Measurements from ENCODE around the gene GOLGB1. TPM values are rescaled to one million over a fixed set of nuclear protein-coding genes. Genes with fewer than 3 reads are reported as not detected.
A peak's percentile ranks its signal among the peaks of the same experiment; 100 is the strongest.

The GOLGB1 gene
- total RNA-seq, 3 donors from 2014 or later, result 11.3 to 11.8 (median 11.3) TPM

- ATAC-seq (no peak), DNase-seq (no peak)
- Mint-ChIP-seq H3K36me3 (ENCODE audit: insufficient read depth) (peaks cover 58% of the 10 kb centered on the region), H3K4me3 (no peak overlapping the region), H3K4me1 (ENCODE audit: low read depth) (no peaks in the 10 kb centered on the region), H3K9me3 (no peaks in the 10 kb centered on the region), H3K27me3 (ENCODE audit: low read depth) (no peaks in the 10 kb centered on the region)
Measured at GRCh38 chr3:121724130-121724529, 25.4 kb downstream of the GOLGB1 start.

GRCh38 chr3:121723485-121723884 lies 26.1 kb downstream of the GOLGB1 start:
- DNase-seq, result no peak
- ATAC-seq, result no peak
- H3K4me3 Mint-ChIP-seq, result no peak overlapping the region
- peaks cover 3% of the 10 kb centered on the region for H3K4me1 Mint-ChIP-seq (ENCODE audit: low read depth)
- H3K36me3 Mint-ChIP-seq (ENCODE audit: insufficient read depth), result peaks cover 58% of the 10 kb centered on the region
- H3K27me3 Mint-ChIP-seq (ENCODE audit: low read depth), result no peaks in the 10 kb centered on the region
- H3K9me3 Mint-ChIP-seq, result no peaks in the 10 kb centered on the region

DNA sequence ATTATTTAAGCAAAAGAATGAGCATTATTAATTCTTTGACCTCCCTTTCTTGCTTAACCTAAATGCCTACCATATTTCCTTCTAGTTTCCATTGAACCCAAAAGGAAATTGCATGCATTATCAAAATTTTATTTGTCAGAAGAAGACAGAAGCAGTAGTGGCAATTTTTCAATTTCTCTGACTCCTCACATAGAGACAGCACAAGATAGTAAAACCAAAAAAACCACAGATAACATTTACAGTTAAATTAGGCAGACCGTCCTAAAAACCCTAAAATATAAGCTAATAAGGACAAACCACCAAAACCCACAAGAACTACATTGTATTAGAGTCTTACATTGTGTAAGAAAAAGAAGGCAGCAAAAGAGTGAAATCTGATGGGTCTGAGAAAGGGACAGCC lies 27.1 kb downstream of the GOLGB1 start:
- no peaks in the 10 kb centered on the region for H3K9me3 Mint-ChIP-seq
- no peak overlapping the region for H3K4me3 Mint-ChIP-seq
- no peak for DNase-seq
- no peaks in the 10 kb centered on the region for H3K27me3 Mint-ChIP-seq (ENCODE audit: low read depth)
- H3K36me3 Mint-ChIP-seq (ENCODE audit: insufficient read depth), result peaks cover 61% of the 10 kb centered on the region
- H3K4me1 Mint-ChIP-seq (ENCODE audit: low read depth), result peaks cover 13% of the 10 kb centered on the region
- ATAC-seq, result no peak

GRCh38 chr3:121720163-121720562 lies 29.4 kb downstream of the GOLGB1 start:
- Mint-ChIP-seq H3K36me3 (ENCODE audit: insufficient read depth) (peaks cover 59% of the 10 kb centered on the region), H3K27me3 (ENCODE audit: low read depth) (no peaks in the 10 kb centered on the region), H3K4me1 (ENCODE audit: low read depth) (peaks cover 17% of the 10 kb centered on the region), H3K4me3 (no peak overlapping the region), H3K9me3 (no peaks in the 10 kb centered on the region)
- ATAC-seq (no peak), DNase-seq (no peak)

DNA sequence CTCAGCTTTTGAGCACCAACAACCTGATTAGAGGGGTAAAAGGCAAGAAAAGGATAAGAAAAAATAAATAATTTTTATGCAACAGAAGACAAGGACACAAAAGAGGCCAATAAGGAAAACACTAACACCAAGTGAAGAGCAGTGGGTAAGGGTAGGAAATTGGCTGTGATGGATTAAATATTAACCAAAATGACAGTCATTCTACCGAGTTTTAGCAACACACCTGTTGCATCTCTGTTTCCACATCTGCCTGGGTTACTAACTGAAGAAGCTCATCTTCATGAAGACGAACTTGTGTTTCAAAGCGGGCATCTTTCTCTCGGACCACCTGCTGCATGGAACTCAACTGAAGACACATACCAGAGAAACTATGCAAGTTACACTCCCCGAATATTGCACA lies 30.1 kb downstream of the GOLGB1 start:
- H3K4me3 Mint-ChIP-seq, result no peak overlapping the region
- ATAC-seq, result no peak
- peaks cover 17% of the 10 kb centered on the region for H3K4me1 Mint-ChIP-seq (ENCODE audit: low read depth)
- no peaks in the 10 kb centered on the region for H3K27me3 Mint-ChIP-seq (ENCODE audit: low read depth)
- no peak for DNase-seq
- peaks cover 56% of the 10 kb centered on the region for H3K36me3 Mint-ChIP-seq (ENCODE audit: insufficient read depth)
- H3K9me3 Mint-ChIP-seq, result no peaks in the 10 kb centered on the region

DNA sequence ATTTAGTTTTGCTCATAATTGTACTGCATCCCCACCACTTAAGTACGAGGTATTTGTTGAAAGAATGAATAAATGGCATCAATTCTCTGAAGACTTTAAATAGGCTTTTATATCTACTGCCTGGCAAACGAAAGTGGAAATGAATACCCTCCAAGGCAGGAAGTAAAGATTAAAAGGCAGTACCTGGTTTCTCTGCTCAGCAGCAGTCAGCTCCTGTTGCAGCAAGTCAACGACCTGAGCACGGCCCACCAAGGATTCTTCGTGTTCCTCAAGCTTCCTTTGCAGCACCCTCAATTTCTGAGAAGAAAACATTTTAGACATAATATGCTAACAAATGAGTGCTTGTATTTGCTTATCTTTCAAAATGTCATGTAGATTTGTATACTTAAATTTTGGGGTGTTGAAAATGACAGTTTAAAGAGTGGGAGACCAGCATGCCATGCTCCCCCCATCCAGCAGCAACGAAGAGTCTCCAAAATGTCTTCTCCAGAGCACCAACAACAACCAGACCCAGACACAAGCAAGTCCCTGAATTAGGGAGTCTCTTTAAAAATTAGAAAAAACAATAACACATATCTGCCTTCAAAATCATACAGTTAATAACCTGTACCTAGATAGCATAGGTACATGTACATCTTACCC lies 31.2 kb downstream of the GOLGB1 start:
- Mint-ChIP-seq H3K9me3 (no peaks in the 10 kb centered on the region), H3K36me3 (ENCODE audit: insufficient read depth) (peaks cover 52% of the 10 kb centered on the region), H3K27me3 (ENCODE audit: low read depth) (no peaks in the 10 kb centered on the region), H3K4me3 (peak overlapping the region; percentile 1), H3K4me1 (ENCODE audit: low read depth) (peaks cover 17% of the 10 kb centered on the region)
- DNase-seq (no peak), ATAC-seq (peak; percentile 51 to 59)

DNA sequence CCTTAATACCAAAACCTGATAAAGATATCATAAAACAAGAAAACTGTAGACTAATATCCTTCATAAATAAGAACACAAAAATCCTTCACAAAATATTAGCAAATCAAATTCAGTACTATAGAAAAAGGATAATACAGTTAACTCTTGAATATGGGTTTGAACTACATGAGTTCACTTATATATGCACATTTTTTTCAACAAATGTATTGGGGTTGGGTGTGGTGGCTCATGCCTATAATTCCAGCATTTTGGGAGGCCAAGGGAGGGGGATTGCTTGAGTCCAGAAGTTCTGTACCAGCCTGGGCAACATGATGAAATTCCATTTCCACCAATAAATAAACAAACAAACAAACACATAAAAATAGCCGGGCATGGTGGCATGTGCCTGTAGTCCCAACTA lies 39.2 kb downstream of the GOLGB1 start:
- peaks cover 40% of the 10 kb centered on the region for H3K36me3 Mint-ChIP-seq (ENCODE audit: insufficient read depth)
- no peak for ATAC-seq
- no peak overlapping the region for H3K4me3 Mint-ChIP-seq
- DNase-seq, result no peak
- peaks cover 4% of the 10 kb centered on the region for H3K4me1 Mint-ChIP-seq (ENCODE audit: low read depth)
- H3K9me3 Mint-ChIP-seq, result no peaks in the 10 kb centered on the region
- H3K27me3 Mint-ChIP-seq (ENCODE audit: low read depth), result no peaks in the 10 kb centered on the region

DNA sequence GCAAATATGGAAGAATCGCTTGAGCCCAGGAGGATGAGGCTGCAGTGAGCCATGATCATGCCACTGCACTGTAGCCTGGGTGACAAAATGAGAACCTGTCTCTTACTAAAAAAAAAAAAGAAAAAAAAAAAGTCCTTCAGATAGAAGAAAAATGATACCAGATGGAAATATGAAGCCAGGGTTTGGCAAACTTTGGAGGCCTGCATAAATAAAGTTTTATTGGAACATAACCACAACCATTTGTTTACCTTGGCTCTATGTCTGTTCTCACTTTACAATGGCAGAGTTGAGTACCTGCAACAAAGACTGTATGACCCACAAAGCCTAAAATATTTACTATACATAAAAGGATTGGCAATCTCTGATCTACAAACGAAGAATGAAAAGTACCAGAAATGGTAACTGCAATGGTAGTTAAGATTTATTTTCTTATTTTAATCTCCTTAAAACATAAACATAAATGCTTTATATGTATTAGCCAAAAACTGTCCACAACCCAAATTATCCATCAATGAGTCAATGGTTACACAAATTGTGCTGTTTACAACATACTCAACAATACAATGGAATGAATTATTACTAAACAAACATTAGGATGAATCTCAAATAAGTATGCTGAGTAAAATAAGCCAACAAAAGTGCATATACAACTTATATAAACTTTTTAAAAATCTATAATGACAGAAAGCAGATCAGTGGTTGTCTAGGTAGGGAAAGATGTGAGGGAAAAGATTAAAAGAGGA lies 41.8 kb downstream of the GOLGB1 start:
- no peak for DNase-seq
- peaks cover 4% of the 10 kb centered on the region for H3K4me1 Mint-ChIP-seq (ENCODE audit: low read depth)
- no peak overlapping the region for H3K4me3 Mint-ChIP-seq
- H3K36me3 Mint-ChIP-seq (ENCODE audit: insufficient read depth), result peaks cover 39% of the 10 kb centered on the region
- H3K27me3 Mint-ChIP-seq (ENCODE audit: low read depth), result no peaks in the 10 kb centered on the region
- no peaks in the 10 kb centered on the region for H3K9me3 Mint-ChIP-seq
- ATAC-seq, result no peak

DNA sequence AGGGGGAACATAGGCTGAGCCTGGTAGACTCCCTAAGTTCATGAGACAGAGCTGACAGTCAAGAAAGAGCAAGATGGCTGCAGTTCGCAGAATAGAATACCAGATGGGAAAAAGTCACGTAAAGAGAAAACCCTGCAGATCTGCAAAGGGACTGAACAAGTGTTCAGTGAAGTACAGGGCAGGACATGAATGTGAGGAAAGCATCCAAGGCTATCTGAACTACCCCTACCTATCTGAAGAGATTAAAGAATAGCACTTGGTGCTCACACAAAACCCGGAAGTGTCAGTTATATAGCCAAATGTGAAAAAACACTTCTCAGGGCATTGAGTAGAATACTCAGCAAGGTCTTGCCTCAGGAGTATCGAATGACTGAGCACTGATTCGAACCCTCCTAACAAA lies 44.0 kb downstream of the GOLGB1 start:
- Mint-ChIP-seq H3K9me3 (no peaks in the 10 kb centered on the region), H3K36me3 (ENCODE audit: insufficient read depth) (peaks cover 51% of the 10 kb centered on the region), H3K4me3 (no peak overlapping the region), H3K4me1 (ENCODE audit: low read depth) (peaks cover 4% of the 10 kb centered on the region), H3K27me3 (ENCODE audit: low read depth) (no peaks in the 10 kb centered on the region)
- ATAC-seq, result no peak
- DNase-seq, result no peak

DNA sequence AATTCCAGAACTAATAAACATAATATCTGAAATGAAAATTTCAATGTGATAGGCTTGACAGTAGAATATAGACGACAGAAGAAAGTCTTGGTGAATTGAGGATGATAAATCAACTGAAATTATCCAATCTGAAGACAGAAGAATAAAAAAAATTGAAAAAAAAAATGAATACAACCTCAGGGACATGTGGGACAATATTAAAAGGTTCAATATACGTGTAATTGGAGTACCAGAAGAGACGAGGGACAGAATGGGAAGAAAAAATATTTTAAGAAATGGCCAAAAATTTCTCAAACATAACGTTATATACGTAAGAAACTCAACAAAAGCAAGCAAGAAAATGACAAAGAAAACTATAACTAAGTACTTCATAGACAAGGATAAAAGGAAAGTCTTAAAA lies 45.6 kb downstream of the GOLGB1 start:
- Mint-ChIP-seq H3K4me3 (no peak overlapping the region), H3K36me3 (ENCODE audit: insufficient read depth) (peaks cover 46% of the 10 kb centered on the region), H3K9me3 (no peaks in the 10 kb centered on the region), H3K27me3 (ENCODE audit: low read depth) (no peaks in the 10 kb centered on the region), H3K4me1 (ENCODE audit: low read depth) (no peaks in the 10 kb centered on the region)
- ATAC-seq (no peak), DNase-seq (no peak)

DNA sequence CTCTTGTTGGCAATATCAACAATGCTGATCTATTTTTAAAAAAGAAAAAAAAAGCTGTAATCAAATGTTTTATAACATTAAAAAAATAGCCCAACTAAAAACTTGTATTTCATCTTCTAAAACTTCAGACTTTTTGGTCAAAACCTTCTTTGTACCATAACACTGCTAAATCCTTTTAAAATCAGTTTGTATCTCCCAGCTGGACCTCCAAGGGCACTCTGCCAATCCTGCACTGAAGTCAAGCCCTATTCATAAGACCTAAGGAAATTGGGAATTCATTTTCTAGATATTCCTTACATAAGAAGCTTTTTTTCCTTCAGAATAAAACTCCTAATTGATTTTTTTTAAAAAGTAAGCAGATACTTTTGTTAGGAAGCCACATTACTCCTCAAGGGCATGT lies 50.6 kb downstream of the GOLGB1 start:
- H3K9me3 Mint-ChIP-seq, result no peaks in the 10 kb centered on the region
- no peak for DNase-seq
- H3K4me3 Mint-ChIP-seq, result no peak overlapping the region
- H3K27me3 Mint-ChIP-seq (ENCODE audit: low read depth), result no peaks in the 10 kb centered on the region
- no peaks in the 10 kb centered on the region for H3K4me1 Mint-ChIP-seq (ENCODE audit: low read depth)
- no peak for ATAC-seq
- H3K36me3 Mint-ChIP-seq (ENCODE audit: insufficient read depth), result peaks cover 24% of the 10 kb centered on the region

DNA sequence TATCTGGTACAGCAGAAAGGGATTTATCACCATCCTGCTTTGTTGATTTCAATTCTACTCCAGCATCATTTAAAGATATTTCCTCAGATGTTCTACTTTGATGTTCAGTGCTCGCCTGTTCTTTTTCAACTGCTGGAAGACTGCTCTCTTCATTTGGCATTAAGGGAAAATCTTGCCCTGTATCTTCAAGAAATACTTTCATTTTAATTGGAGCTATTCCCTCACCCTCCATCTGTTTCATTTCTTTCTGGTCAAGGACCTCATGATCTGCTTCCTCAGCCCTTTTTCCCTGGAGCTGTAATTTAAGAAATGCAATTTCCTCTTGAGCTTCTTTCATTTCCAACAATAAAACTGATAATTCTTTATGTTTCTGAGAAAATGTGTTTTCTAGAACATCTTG lies 51.1 kb downstream of the GOLGB1 start:
- no peak for DNase-seq
- H3K4me1 Mint-ChIP-seq (ENCODE audit: low read depth), result no peaks in the 10 kb centered on the region
- no peak overlapping the region for H3K4me3 Mint-ChIP-seq
- peaks cover 23% of the 10 kb centered on the region for H3K36me3 Mint-ChIP-seq (ENCODE audit: insufficient read depth)
- no peaks in the 10 kb centered on the region for H3K9me3 Mint-ChIP-seq
- no peak for ATAC-seq
- no peaks in the 10 kb centered on the region for H3K27me3 Mint-ChIP-seq (ENCODE audit: low read depth)

DNA sequence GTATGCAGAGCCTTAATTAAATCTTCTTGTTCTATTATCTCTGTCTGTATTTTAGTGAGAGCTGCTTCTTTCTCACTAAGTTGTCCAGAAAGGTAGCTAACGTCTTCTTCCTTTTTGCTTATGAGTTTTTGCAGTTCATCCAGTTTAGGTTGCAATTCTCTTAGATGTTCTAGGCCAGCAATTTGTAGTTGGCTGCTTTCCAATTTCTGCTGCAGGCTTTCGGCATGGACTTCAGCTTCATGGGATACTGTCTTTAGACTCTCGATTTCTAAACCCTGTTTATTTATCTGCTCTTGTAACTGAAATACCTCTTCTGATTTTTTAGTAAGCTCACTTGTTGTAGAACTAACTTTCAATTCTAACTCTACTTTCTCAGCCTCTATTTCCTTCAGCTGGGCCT lies 53.4 kb downstream of the GOLGB1 start:
- Mint-ChIP-seq H3K4me1 (ENCODE audit: low read depth) (peaks cover under 1% of the 10 kb centered on the region), H3K36me3 (ENCODE audit: insufficient read depth) (peaks cover 23% of the 10 kb centered on the region), H3K4me3 (no peak overlapping the region), H3K9me3 (no peaks in the 10 kb centered on the region), H3K27me3 (ENCODE audit: low read depth) (no peaks in the 10 kb centered on the region)
- no peak for DNase-seq
- no peak for ATAC-seq

GRCh38 chr3:121692010-121692699 lies 57.4 kb downstream of the GOLGB1 start:
- Mint-ChIP-seq H3K4me3 (no peak overlapping the region), H3K9me3 (no peaks in the 10 kb centered on the region), H3K27me3 (ENCODE audit: low read depth) (no peaks in the 10 kb centered on the region), H3K36me3 (ENCODE audit: insufficient read depth) (peaks cover 32% of the 10 kb centered on the region), H3K4me1 (ENCODE audit: low read depth) (peaks cover 6% of the 10 kb centered on the region)
- DNase-seq (no peak), ATAC-seq (no peak)
